HG02870 (cell line): ENCODE results near the gene PIGA.
"Not testable (repeated sequence)": the region's sequence is repeated elsewhere in the genome, so short reads cannot be mapped to it uniquely, and the experiment has no call there.

ENCODE experiments used
- ATAC-seq: cut with Tn5 transposase; IDR thresholded peaks from one replicate; pipeline ENCODE4 v1.9.1; 2021; ENCODE audit warnings: mild to moderate bottlenecking, moderate library complexity; ENCODE audit not compliant: unreplicated experiment

PIGA gene

GRCh38 chrX:15321447-15321846, 13.9 kb downstream of the PIGA start:
- no peak for ATAC-seq

GRCh38 chrX:15320297-15320696, 15.0 kb downstream of the PIGA start:
- no peak for ATAC-seq

GRCh38 chrX:15319075-15319474, 16.2 kb downstream of the PIGA start:
- ATAC-seq = no peak

- ATAC-seq = no peak
These were observed 19.8 kb downstream of the PIGA start, which contains the start of gene ASB11 for GRCh38 chrX:15315509-15315908. TSS of gene ASB11 (minus strand) at chrX:15315640. CDS start at chrX:15315605, 35 bp downstream.

GRCh38 chrX:15314472-15314871, 20.9 kb downstream of the PIGA start:
- no peak for ATAC-seq

- no peak for ATAC-seq
These were observed 24.2 kb downstream of the PIGA start for GRCh38 chrX:15311119-15311518.

GRCh38 chrX:15310117-15310516, 25.2 kb downstream of the PIGA start:
- no peak for ATAC-seq

GRCh38 chrX:15305899-15306298, 29.4 kb downstream of the PIGA start:
- ATAC-seq = not testable (repeated sequence)

GRCh38 chrX:15301924-15302323, 33.4 kb downstream of the PIGA start:
- no peak for ATAC-seq

GRCh38 chrX:15299941-15300851, 35.1 kb downstream of the PIGA start:
- ATAC-seq = no peak

- no peak for ATAC-seq
These were observed 36.5 kb downstream of the PIGA start for GRCh38 chrX:15298780-15299179.

- no peak for ATAC-seq
These were observed 37.1 kb downstream of the PIGA start for GRCh38 chrX:15298201-15298600.

GRCh38 chrX:15293451-15293850, 41.9 kb downstream of the PIGA start:
- no peak for ATAC-seq

- ATAC-seq = no peak
These were observed 42.5 kb downstream of the PIGA start for GRCh38 chrX:15292861-15293260.

GRCh38 chrX:15277604-15278003, 57.7 kb downstream of the PIGA start:
- no peak for ATAC-seq

- no peak for ATAC-seq
These were observed 60.4 kb downstream of the PIGA start for GRCh38 chrX:15274946-15275345.

GRCh38 chrX:15273275-15273674, 62.0 kb downstream of the PIGA start:
- not testable (repeated sequence) for ATAC-seq

GRCh38 chrX:15271757-15272156, 63.6 kb downstream of the PIGA start:
- ATAC-seq = no peak

- ATAC-seq = no peak
These were observed 65.5 kb downstream of the PIGA start, which contains the start of gene ASB9 for GRCh38 chrX:15269618-15270521. TSS of gene ASB9 (minus strand) at chrX:15270083. CDS start at chrX:15269874, 209 bp downstream.
